B cell (primary cell): ENCODE data around the gene DBP. TPM values are rescaled to one million over a fixed set of nuclear protein-coding genes. Genes with fewer than 3 reads are reported as not detected.

Experiments
- ATAC-seq: fragments of 200-7000 bp; cut with Tn5 transposase; one replicate; pipeline ENCODE4 v1.10.0; 2021; ENCODE audit warnings: low read depth, mild to moderate bottlenecking, moderate number of reproducible peaks, moderate library complexity
- CTCF ChIA-PET: fragments of 350-600 bp; sonication (Branson Sonifier 250); formaldehyde crosslinking; loops from one replicate; lab custom pipeline; 2021; ENCODE audit warnings: antibody characterized with exemption, inconsistent platforms; lab: Charles Lee
- POLR2A ChIA-PET: fragments of 350-600 bp; sonication (Branson Sonifier 250); formaldehyde crosslinking; loops from one replicate; lab custom pipeline; 2021; ENCODE audit warnings: antibody characterized with exemption; lab: Charles Lee
- DNase-seq: peaks from one replicate; pipeline ENCODE4 v3.0.0; 2013
- H2AFZ ChIP-seq: 2 replicates; pipeline ENCODE4 v1.6.1; 2012; ENCODE audit warnings: mild to moderate bottlenecking, low read depth, low read length; ENCODE audit not compliant: insufficient read depth, poor library complexity, severe bottlenecking
- H3K27ac ChIP-seq, 2 donors: 1 replicate in 1 of 2; 2 replicates in 1 of 2; pipeline ENCODE4 v1.5.1; 2012 to 2013; ENCODE audit warnings: low read length in 2 of 2, mild to moderate bottlenecking in 2 of 2, moderate library complexity in 1 of 2
- H3K27me3 ChIP-seq, 4 experiments: fragments of 200-600 bp in 1 of 4; sonication (generic) in 1 of 4; replicated peaks in 1 of 4; 1 replicate in 2 of 4; 2 replicates in 2 of 4; pipeline versions ENCODE4 v1.6.1 to v1.7.0; 2013 to 2016; ENCODE audit warnings: low read length in 3 of 4, mild to moderate bottlenecking in 2 of 4, mixed read lengths in 1 of 4, moderate library complexity in 1 of 4; ENCODE audit not compliant: insufficient read depth in 4 of 4, control insufficient read depth in 3 of 4; ENCODE audit errors: control extremely low read depth in 1 of 4
- H3K36me3 ChIP-seq, 2 experiments: replicated peaks in 1 of 2; 1 replicate in 1 of 2; 2 replicates in 1 of 2; pipeline versions ENCODE4 v1.6.1 to v1.7.1; 2013; ENCODE audit warnings: low read length in 1 of 2; ENCODE audit not compliant: insufficient read depth in 2 of 2, control insufficient read depth in 1 of 2; ENCODE audit errors: control extremely low read depth in 1 of 2, extremely low read depth in 1 of 2
- H3K4me1 ChIP-seq, 2 donors: fragments of 200-600 bp in 1 of 2; sonication (generic) in 1 of 2; 1 replicate in 1 of 2; 2 replicates in 1 of 2; pipeline versions ENCODE4 v1.5.1 to v1.6.1; 2013 to 2017; ENCODE audit warnings: low read length in 2 of 2; ENCODE audit not compliant: control insufficient read depth in 2 of 2, insufficient read depth in 2 of 2
- H3K4me2 ChIP-seq: replicated peaks from 2 replicates; pipeline ENCODE3; 2012; ENCODE audit warnings: mild to moderate bottlenecking, low read depth, low read length; ENCODE audit not compliant: poor library complexity, severe bottlenecking
- H3K4me3 ChIP-seq, 5 experiments: fragments of 200-600 bp in 1 of 5; sonication (generic) in 1 of 5; 1 replicate in 3 of 5; 2 replicates in 2 of 5; pipeline versions ENCODE4 v1.5.1 to v1.7.0; 2011 to 2016; ENCODE audit warnings: low read length in 4 of 5, mild to moderate bottlenecking in 4 of 5, low read depth in 2 of 5, control low read depth in 1 of 5, moderate library complexity in 1 of 5; ENCODE audit not compliant: insufficient read depth in 1 of 5; ENCODE audit errors: control extremely low read depth in 1 of 5, extremely low read depth in 1 of 5
- H3K79me2 ChIP-seq: fragments of 200-600 bp; sonication (generic); one replicate; pipeline ENCODE4 v1.6.0; 2016; ENCODE audit warnings: low read length; ENCODE audit not compliant: control insufficient read depth, insufficient read depth
- H3K9ac ChIP-seq: fragments of 200-600 bp; sonication (generic); 2 replicates; pipeline ENCODE4 v1.6.1; 2017; ENCODE audit warnings: mild to moderate bottlenecking, low read length, moderate library complexity
- H3K9me3 ChIP-seq, 3 donors: one replicate each; pipeline versions ENCODE4 v1.6.1 to v1.7.1; 2013; ENCODE audit warnings: low read length in 2 of 3; ENCODE audit not compliant: control insufficient read depth in 2 of 3, insufficient read depth in 1 of 3; ENCODE audit errors: control extremely low read depth in 1 of 3
- H4K20me1 ChIP-seq: 2 replicates; pipeline ENCODE4 v1.6.0; 2012; ENCODE audit warnings: mild to moderate bottlenecking, low read length; ENCODE audit not compliant: insufficient read depth, control insufficient read depth, poor library complexity, severe bottlenecking
- H3K27ac Mint-ChIP-seq: one replicate; pipeline ENCODE4 v1.8.0; 2021; ENCODE audit warnings: mixed read lengths
- H3K27me3 Mint-ChIP-seq: one replicate; pipeline ENCODE4 v1.8.0; 2021; ENCODE audit warnings: mixed read lengths
- H3K4me1 Mint-ChIP-seq: one replicate; pipeline ENCODE4 v1.8.0; 2021; ENCODE audit warnings: mixed read lengths
- H3K4me3 Mint-ChIP-seq: one replicate; pipeline ENCODE4 v1.8.0; 2021; ENCODE audit warnings: mixed read lengths
- H3K9me3 Mint-ChIP-seq: one replicate; pipeline ENCODE4 v1.8.0; 2022; ENCODE audit warnings: mixed read lengths; ENCODE audit not compliant: insufficient read depth
- EZH2 ChIP-seq: IDR thresholded peaks from 2 replicates; pipeline ENCODE4 v1.6.1; 2012; ENCODE audit warnings: borderline replicate concordance, low read depth, mild to moderate bottlenecking, moderate library complexity, low read length; ENCODE audit not compliant: insufficient read depth, poor library complexity, severe bottlenecking
- WGBS: methylation state at CpG from one replicate; pipeline ENCODE4 v1.1.5; 2013; ENCODE audit warnings: missing lambda C conversion rate; ENCODE audit not compliant: insufficient coverage; 5-methylcytosine and 5-hydroxymethylcytosine counted together
- intact Hi-C: fragments of 100-400 bp; cut with micrococcal nuclease; formaldehyde crosslinking; loops from one replicate; pipeline ENCODE4 v1.10.0; 2022
- polyA plus RNA-seq: library from polyadenylated mRNA; depleted of rRNA; stranded (reverse); fragments of >200 nt; gene quantifications from 2 replicates; pipeline ENCODE4 v1.2.3, GENCODE V29; 2012
- total RNA-seq, 2 donors: library from RNA; stranded (reverse); fragments of 120-200 nt in 1 of 2; gene quantifications; 1 replicate in 1 of 2; 2 replicates in 1 of 2; pipeline versions ENCODE4 v1.2.3 to v1.2.4, GENCODE V29; 2013 to 2022
- TF ChIP-seq, protein P1 (sequence below): fragments of 200-600 bp; IDR thresholded peaks from one replicate; pipeline ENCODE4 v1.8.0; 2022; ENCODE audit warnings: antibody characterized with exemption, mild to moderate bottlenecking

The DBP gene
- total and polyA plus RNA-seq, 2 donors (not counting 1 experiment from before 2014, with no cell fraction given) = 23.5 to 33.0 TPM

DNA sequence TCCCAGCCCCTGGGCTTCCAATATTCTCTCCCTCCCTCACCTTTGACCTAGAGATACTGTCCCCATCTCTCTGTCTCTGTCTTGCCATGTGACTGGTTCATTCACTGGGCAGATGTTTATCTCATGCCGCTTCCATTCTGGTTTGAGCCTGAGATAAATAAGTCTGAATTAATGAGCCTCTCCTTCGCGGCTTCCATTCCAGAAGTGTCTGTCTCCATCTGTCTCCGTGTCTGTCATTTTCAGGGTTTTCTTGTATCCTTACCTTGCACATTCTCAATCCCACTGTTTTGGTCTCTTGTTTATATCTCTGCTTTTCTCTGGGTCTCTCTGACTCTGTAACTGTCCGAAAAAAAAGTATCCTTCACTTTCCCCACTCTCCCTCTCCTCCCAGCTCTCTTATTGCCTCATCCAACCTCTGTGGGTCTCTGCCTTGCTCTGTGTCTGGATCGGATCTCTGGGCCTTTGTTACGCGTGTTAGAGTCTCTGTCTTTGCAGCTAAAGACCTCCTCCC, 13.6 kb downstream of the DBP start:
- H3K36me3 ChIP-seq = peaks cover 0 to 10% of the 10 kb centered on the region in 2 experiments
- WGBS = 54% methylated on average over 8 of the region's 8 CpGs
- H4K20me1 ChIP-seq = peaks cover 9% of the 10 kb centered on the region
- intact Hi-C loops = loop anchor here (1.0 kb wide), 2 partner anchors 14 to 453 kb away; partner anchors contain the start of genes DBP, LIG1 and ZSWIM9
- peak overlapping the region; percentile 61 for H2AFZ ChIP-seq
- CTCF ChIA-PET = interaction anchor here (1.0 to 2.1 kb wide), 4 partner anchors 11 to 33 kb away, joined by 3 to 6 read pairs (median 4); no protein-coding TSS in a partner anchor
- H3K9ac ChIP-seq = peak overlapping the region; percentile 54
- H3K27me3 Mint-ChIP-seq = no peaks in the 10 kb centered on the region
- peaks cover 19 to 30% of the 10 kb centered on the region in 2 donors for H3K4me1 ChIP-seq
- no peaks in the 10 kb centered on the region for H3K9me3 Mint-ChIP-seq
- H3K27me3 ChIP-seq = no peaks in the 10 kb centered on the region
- H3K27ac ChIP-seq = peak overlapping the region; percentile 9 to 48
- H3K9me3 ChIP-seq = no peaks in the 10 kb centered on the region
- peak overlapping the region; percentile 84 for H3K4me2 ChIP-seq
- H3K4me3 ChIP-seq = peak overlapping the region in 4 of 5 experiments; percentile 11 to 60 (median 48)
- no peak for ATAC-seq
- H3K4me3 Mint-ChIP-seq = peak overlapping the region; percentile 78
- peak overlapping the region; percentile 84 for H3K27ac Mint-ChIP-seq
- H3K4me1 Mint-ChIP-seq = peaks cover 42% of the 10 kb centered on the region
- no peak for DNase-seq
- H3K79me2 ChIP-seq = peaks cover 4% of the 10 kb centered on the region
- POLR2A ChIA-PET = interaction anchor here (0.6 to 1.9 kb wide), 6 partner anchors 10 to 1305 kb away, joined by 4 to 12 read pairs (median 8); partner anchors contain the start of genes ATF5, CA11, DBP and NUP62
- TF ChIP-seq, protein P1, sequence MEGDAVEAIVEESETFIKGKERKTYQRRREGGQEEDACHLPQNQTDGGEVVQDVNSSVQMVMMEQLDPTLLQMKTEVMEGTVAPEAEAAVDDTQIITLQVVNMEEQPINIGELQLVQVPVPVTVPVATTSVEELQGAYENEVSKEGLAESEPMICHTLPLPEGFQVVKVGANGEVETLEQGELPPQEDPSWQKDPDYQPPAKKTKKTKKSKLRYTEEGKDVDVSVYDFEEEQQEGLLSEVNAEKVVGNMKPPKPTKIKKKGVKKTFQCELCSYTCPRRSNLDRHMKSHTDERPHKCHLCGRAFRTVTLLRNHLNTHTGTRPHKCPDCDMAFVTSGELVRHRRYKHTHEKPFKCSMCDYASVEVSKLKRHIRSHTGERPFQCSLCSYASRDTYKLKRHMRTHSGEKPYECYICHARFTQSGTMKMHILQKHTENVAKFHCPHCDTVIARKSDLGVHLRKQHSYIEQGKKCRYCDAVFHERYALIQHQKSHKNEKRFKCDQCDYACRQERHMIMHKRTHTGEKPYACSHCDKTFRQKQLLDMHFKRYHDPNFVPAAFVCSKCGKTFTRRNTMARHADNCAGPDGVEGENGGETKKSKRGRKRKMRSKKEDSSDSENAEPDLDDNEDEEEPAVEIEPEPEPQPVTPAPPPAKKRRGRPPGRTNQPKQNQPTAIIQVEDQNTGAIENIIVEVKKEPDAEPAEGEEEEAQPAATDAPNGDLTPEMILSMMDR = no peak
- no peak for TF ChIP-seq EZH2
